ENCODE measurements around the gene THRSP. TPM values are rescaled to one million over a fixed set of nuclear protein-coding genes. Genes with fewer than 3 reads are reported as not detected.

Gene THRSP
- total RNA-seq, 1 experiment from 2014 or later: not detected

DNA sequence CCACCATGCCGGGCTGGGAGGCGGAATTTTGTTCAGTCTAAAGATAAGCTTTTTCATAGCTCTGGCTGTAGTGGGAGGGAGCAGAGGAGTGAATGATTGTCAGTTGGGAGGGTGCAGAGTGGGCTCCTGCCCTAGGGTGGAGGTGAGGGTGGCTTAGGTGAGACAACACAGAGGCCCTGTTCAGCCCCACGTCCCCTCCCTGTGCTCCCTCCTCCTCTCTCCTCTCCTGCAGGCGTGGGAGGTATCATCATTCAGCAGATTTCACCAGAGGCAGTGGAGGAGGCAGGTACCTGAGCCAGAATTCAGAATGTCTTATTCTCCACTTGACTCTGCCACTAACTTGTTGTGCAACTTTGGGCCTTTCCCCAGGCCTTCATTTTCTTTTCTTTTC is 1.7 kb upstream of the THRSP start:
- Mint-ChIP-seq H3K9me3 (no peaks in the 10 kb centered on the region), H3K4me3 (no peak overlapping the region), H3K4me1 (no peaks in the 10 kb centered on the region), H3K27ac (no peak overlapping the region), H3K36me3 (ENCODE audit: insufficient read depth in 1 of 3, low read depth in 3 of 3) (peaks cover 0 to 3% (median 0%) of the 10 kb centered on the region in 3 experiments; a peak in 2 of 7 replicates), H3K27me3 (ENCODE audit: low read depth) (no peaks in the 10 kb centered on the region)
- H3K9ac ChIP-seq (ENCODE audit: extremely low read depth, insufficient read length, low read length): no peak overlapping the region
- H3K4ac ChIP-seq (ENCODE audit: low read depth, low read length): no peak overlapping the region
- H2BK120ac ChIP-seq (ENCODE audit: low read depth, low read length, poor library complexity, severe bottlenecking): no peak overlapping the region
- H3K18ac ChIP-seq (ENCODE audit: insufficient read length, low read depth, low read length): no peak overlapping the region
- no peaks in the 10 kb centered on the region for H3K4me1 ChIP-seq (ENCODE audit: insufficient read depth, low read length)
- H2BK20ac ChIP-seq (ENCODE audit: low read depth, low read length, poor library complexity, severe bottlenecking): no peak overlapping the region
- H3K27me3 ChIP-seq (ENCODE audit: insufficient read depth, low read length): no peaks in the 10 kb centered on the region
- no peak overlapping the region for H3K27ac ChIP-seq (ENCODE audit: insufficient read length, low read depth, low read length)
- no peak overlapping the region for H2BK15ac ChIP-seq (ENCODE audit: low read depth, low read length)
- H2AK5ac ChIP-seq (ENCODE audit: insufficient read length, low read length): no peak overlapping the region
- H3K9me3 ChIP-seq (ENCODE audit: control insufficient read depth, low read depth, low read length): no peaks in the 10 kb centered on the region
- H4K8ac ChIP-seq (replicated peaks; ENCODE audit: insufficient read length, low read depth, low read length): no peak overlapping the region
- WGBS (ENCODE audit: extremely low coverage, insufficient read length, low lambda C conversion rate): no CpG with 5 or more reads among the region's 4 CpGs
- no peak overlapping the region for H3K14ac ChIP-seq (ENCODE audit: insufficient read depth, low read length)
- no peaks in the 10 kb centered on the region for H3K79me1 ChIP-seq (ENCODE audit: insufficient read depth, low read depth, low read length, poor library complexity, severe bottlenecking)
- no peak overlapping the region for H3K4me2 ChIP-seq (ENCODE audit: insufficient read depth, insufficient read length, low read length)
- H3K79me2 ChIP-seq (ENCODE audit: insufficient read depth, low read length): no peaks in the 10 kb centered on the region
- H4K5ac ChIP-seq (ENCODE audit: insufficient read length, low read depth, low read length): no peak overlapping the region
- H3K56ac ChIP-seq (ENCODE audit: insufficient read length, low read depth, low read length): no peak overlapping the region
- no peak overlapping the region for H2AFZ ChIP-seq (ENCODE audit: low read length)
- no peaks in the 10 kb centered on the region for H4K20me1 ChIP-seq (ENCODE audit: control insufficient read depth, insufficient read depth, insufficient read length)
- DNase-seq: no peak
- H3K23ac ChIP-seq (ENCODE audit: insufficient read length, low read depth, low read length): no peak overlapping the region
- H3K23me2 ChIP-seq (ENCODE audit: insufficient read length, low read depth, low read length, poor library complexity, severe bottlenecking): no peaks in the 10 kb centered on the region
- TF ChIP-seq, protein P1, sequence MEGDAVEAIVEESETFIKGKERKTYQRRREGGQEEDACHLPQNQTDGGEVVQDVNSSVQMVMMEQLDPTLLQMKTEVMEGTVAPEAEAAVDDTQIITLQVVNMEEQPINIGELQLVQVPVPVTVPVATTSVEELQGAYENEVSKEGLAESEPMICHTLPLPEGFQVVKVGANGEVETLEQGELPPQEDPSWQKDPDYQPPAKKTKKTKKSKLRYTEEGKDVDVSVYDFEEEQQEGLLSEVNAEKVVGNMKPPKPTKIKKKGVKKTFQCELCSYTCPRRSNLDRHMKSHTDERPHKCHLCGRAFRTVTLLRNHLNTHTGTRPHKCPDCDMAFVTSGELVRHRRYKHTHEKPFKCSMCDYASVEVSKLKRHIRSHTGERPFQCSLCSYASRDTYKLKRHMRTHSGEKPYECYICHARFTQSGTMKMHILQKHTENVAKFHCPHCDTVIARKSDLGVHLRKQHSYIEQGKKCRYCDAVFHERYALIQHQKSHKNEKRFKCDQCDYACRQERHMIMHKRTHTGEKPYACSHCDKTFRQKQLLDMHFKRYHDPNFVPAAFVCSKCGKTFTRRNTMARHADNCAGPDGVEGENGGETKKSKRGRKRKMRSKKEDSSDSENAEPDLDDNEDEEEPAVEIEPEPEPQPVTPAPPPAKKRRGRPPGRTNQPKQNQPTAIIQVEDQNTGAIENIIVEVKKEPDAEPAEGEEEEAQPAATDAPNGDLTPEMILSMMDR (conservative IDR thresholded peaks at IDR 0.05): no peak
- no peak overlapping the region for H4K91ac ChIP-seq (ENCODE audit: insufficient read length, low read depth, low read length)
- no peak overlapping the region for H3T11ph ChIP-seq (ENCODE audit: low read length)
- no peak overlapping the region for H2BK12ac ChIP-seq (ENCODE audit: insufficient read length, low read depth, low read length)
- no peak overlapping the region for H2BK5ac ChIP-seq (ENCODE audit: insufficient read length, low read length)

Data from H9 (cell line).